Measurements from ENCODE around the gene PPP1R3C.

The PPP1R3C gene

DNA sequence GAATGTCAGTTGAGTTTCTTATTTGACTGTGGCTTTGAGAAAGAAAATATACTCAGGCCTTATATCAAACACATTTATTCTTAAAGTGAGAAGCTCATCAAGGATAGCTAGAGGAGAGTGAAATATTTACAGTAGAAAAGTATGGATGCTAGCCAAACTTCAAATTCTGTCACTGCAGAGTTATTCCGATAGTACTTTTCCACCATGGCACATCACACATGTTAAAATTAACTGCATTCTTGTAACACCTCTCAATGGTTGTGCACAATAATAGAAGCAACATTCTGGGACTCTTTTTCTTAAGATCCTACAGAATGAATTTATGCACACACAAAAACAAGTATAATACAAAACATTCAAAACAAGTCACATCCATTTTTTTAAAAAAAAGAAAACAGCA lies 4.5 kb downstream of the PPP1R3C start:
- Histone ChIP-seq H3K4me3 (ENCODE audit: low read depth, low read length) (no peak overlapping the region), H3K27me3 (replicated peaks) (no peaks in the 10 kb centered on the region), H3K36me3 (replicated peaks) (peaks cover 16% of the 10 kb centered on the region), H3K27ac (no peak overlapping the region)
- TF ChIP-seq, protein P1, sequence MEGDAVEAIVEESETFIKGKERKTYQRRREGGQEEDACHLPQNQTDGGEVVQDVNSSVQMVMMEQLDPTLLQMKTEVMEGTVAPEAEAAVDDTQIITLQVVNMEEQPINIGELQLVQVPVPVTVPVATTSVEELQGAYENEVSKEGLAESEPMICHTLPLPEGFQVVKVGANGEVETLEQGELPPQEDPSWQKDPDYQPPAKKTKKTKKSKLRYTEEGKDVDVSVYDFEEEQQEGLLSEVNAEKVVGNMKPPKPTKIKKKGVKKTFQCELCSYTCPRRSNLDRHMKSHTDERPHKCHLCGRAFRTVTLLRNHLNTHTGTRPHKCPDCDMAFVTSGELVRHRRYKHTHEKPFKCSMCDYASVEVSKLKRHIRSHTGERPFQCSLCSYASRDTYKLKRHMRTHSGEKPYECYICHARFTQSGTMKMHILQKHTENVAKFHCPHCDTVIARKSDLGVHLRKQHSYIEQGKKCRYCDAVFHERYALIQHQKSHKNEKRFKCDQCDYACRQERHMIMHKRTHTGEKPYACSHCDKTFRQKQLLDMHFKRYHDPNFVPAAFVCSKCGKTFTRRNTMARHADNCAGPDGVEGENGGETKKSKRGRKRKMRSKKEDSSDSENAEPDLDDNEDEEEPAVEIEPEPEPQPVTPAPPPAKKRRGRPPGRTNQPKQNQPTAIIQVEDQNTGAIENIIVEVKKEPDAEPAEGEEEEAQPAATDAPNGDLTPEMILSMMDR (IDR thresholded peaks at IDR 0.05; ENCODE audit: low read depth, low read length, missing control alignments) = no peak
- in situ Hi-C loops (cut with HindIII; ENCODE audit: low pct_ligation_motif_present, low sequenced_read_pairs) = no loop called here
- no peak for DNase-seq

DNA sequence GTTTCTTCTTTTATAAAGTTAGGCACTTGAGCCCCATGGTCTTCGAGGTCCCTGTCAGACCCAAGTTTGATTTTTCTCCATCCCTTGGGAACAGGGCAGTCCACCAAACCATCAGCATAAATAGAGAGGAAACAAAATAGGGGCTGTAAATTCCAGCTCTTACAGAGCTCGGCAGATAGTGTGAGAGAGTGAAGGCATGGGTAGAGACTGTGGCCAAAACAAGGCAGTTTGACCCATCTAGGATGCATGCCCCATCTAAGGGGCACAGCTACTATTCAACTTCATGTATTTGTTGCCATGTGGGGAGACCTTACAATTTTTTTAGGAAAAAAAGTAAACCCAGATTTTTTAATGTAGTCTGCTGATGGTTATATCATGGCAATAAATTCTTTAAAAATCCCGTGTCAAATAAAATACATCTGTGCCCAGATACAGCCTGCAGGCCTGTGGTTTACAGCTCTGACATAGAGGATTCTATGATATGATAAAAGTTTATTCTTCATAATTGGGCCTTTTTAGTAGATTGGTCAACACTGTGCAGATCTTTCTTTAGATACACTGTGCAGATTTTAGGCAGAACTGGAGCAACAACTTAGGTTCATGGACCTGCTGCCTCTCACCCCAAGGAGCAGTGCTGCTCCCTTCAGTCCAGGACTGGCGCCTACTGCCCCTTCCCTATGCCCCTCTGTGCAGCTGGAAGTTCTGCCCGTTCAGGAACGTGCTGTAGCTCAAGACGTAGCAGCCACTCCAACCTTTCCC lies 5.3 kb downstream of the PPP1R3C start:
- in situ Hi-C loops (cut with HindIII; ENCODE audit: low pct_ligation_motif_present, low sequenced_read_pairs) = no loop called here
- no peaks in the 10 kb centered on the region for H3K27me3 ChIP-seq (replicated peaks)
- H3K27ac ChIP-seq = no peak overlapping the region
- peaks cover 16% of the 10 kb centered on the region for H3K36me3 ChIP-seq (replicated peaks)
- no peak overlapping the region for H3K4me3 ChIP-seq (ENCODE audit: low read depth, low read length)
- TF ChIP-seq, protein P1 (IDR thresholded peaks at IDR 0.05; ENCODE audit: low read depth, low read length, missing control alignments) = no peak
- no peak for DNase-seq

DNA sequence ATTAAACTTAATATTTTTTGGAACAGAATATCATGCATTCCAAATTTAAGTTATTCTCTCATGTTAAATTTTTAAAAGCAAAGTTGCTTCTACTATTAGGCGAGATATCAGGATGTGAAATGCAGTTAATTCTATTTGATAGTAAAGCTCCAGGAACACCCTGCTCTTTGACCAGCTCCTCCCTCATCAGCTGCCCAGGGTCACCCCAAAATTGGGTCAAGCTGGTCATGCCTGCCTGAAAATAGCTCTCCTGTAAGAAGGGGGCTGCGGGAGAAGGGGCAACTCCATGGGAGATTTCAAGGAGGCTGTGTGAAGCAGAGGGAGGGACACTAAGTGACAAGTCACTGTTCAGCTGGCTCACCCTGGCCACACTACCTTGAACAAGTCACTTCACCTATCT lies 5.9 kb downstream of the PPP1R3C start:
- DNase-seq = no peak
- Histone ChIP-seq H3K36me3 (replicated peaks) (peaks cover 16% of the 10 kb centered on the region), H3K4me3 (ENCODE audit: low read depth, low read length) (no peak overlapping the region), H3K27ac (no peak overlapping the region), H3K27me3 (replicated peaks) (no peaks in the 10 kb centered on the region)
- TF ChIP-seq, protein P1 (IDR thresholded peaks at IDR 0.05; ENCODE audit: low read depth, low read length, missing control alignments) = no peak
- in situ Hi-C loops (cut with HindIII; ENCODE audit: low pct_ligation_motif_present, low sequenced_read_pairs) = no loop called here

DNA sequence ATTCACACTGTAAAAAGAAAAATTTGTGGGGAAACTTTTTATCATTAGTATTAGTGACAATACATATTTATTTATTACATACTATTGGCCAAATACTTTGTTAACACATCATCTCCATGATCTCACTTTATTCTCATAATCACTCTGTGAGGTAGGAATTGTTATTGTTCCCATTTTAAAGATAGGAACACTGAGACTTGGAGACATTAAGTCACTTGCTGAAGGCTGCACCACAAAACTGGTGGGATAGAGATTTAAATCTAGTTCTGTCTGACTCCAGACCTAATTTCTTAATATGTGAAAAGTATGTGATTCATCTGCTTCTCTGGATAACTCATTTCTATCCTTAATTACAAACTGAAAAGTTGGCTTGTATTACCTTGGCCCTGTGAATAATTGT lies 8.2 kb downstream of the PPP1R3C start:
- Histone ChIP-seq H3K27ac (no peak overlapping the region), H3K36me3 (replicated peaks) (peaks cover 5% of the 10 kb centered on the region), H3K4me3 (ENCODE audit: low read depth, low read length) (no peak overlapping the region), H3K27me3 (replicated peaks) (no peaks in the 10 kb centered on the region)
- TF ChIP-seq, protein P1 (IDR thresholded peaks at IDR 0.05; ENCODE audit: low read depth, low read length, missing control alignments) = no peak
- DNase-seq = no peak
- in situ Hi-C loops (cut with HindIII; ENCODE audit: low pct_ligation_motif_present, low sequenced_read_pairs) = no loop called here

DNA sequence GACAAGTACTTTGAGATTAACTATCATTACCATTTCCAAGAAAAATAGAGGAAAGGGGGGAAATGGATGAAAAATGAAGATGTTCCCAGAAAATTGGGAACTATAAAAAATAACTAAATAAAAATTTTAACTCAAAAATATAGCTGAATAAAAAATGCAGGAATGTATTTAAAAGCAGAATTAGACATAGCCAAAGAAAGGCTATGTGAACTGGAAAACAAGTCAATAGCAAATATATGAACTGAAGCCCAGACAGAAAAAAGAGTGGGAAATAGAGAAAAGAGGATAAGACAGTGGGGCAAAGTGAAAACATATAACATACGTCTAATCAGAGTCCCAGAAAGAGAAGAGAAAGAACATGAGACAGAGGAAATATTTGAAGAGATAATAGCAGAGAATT lies 10.3 kb downstream of the PPP1R3C start:
- in situ Hi-C loops (cut with HindIII; ENCODE audit: low pct_ligation_motif_present, low sequenced_read_pairs) = no loop called here
- Histone ChIP-seq H3K4me3 (ENCODE audit: low read depth, low read length) (no peak overlapping the region), H3K36me3 (replicated peaks) (no peaks in the 10 kb centered on the region), H3K27ac (no peak overlapping the region), H3K27me3 (replicated peaks) (no peaks in the 10 kb centered on the region)
- no peak for DNase-seq
- TF ChIP-seq, protein P1 (IDR thresholded peaks at IDR 0.05; ENCODE audit: low read depth, low read length, missing control alignments) = no peak
